NCI-H128 (cell line): ENCODE results near the gene OGFR.
A peak's percentile ranks its signal among the peaks of the same experiment; 100 is the strongest.

Experiments used
- DNase-seq: peaks from one replicate; lab custom pipeline; 2025; ENCODE audit not compliant: unreplicated experiment; lab: John Stamatoyannopoulos, UW

The OGFR gene

DNA sequence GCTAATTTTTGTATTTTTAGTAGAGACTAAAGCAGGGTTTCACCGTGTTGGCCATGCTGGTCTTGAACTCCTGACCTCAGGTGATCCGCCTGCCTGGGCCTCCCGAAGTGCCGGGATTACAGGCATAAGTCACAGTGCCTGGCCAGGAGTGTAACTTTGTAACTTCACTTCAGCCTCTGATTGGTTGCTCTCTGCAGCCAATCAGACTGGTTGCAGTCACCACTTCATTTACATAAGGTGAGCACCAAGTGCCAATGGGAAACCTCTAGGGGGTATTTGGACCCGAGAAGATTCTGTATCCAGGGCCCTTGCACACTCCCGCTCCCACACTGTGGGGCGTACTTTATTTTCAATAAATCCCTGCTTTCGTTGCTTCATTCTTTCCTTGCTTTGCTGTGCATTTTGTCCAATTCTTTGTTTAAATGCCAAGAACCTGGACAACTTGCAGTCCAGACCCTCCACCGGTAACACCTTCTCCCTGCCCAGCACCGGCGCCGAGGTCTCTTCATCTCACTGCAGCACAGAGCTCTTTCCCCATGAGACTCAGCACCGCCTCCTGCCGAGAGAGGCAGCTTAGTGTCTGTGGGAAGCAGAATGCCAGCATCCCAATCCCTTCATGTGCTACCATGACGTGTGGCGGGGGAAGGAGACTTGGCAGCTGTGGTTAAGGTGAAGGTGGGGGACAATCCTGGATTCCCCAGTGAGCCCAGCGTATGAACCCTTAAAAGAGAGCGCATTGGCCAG lies 22.3 kb upstream of the OGFR start:
- DNase-seq = no peak

DNA sequence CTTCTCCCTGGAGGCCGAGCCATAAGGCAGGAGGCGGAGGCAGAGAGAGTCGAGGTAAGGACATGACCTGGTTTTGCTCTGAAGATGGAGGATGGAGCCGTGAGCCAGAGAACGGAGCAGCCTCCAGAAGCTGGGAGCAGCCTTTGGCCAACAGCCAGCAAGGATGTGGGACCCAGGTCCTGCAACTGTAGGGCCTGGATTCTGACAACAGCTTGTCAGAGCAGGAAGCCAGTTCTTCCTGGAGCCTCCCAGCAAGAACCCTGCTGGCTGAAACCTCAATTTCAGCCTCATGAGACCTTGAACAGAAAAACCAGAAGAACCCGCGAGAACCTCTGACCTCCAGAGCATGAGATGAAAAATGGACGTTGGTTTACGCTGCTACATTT lies 21.7 kb upstream of the OGFR start:
- DNase-seq = no peak

- DNase-seq = no peak
These were observed 20.1 kb upstream of the OGFR start for GRCh38 chr20:62784497-62784896.

- DNase-seq = no peak
These were observed 19.2 kb upstream of the OGFR start for GRCh38 chr20:62785393-62785792.

- no peak for DNase-seq
These were observed 18.5 kb upstream of the OGFR start for GRCh38 chr20:62786157-62786556.

GRCh38 chr20:62787321-62787720 lies 17.3 kb upstream of the OGFR start:
- no peak for DNase-seq

DNA sequence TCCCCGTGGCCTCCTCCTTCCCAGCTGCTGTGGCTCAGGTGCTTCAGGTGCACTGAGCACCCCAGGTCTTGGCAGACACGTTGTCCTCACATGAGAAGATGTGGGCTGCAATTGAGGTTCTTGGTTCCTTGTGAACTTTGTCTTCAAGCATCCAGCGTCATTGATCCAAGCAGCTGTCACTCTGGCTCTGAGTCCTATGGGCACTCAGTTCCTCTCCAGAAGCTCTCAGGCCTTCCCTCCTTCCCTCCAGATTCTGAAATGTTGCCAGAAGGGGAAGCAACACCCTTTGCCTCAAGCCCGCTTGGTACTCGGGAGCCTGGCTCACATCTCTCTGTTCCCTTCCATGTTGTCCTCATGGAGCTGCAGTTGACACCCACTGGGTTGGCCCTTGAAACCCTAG lies 16.8 kb upstream of the OGFR start:
- DNase-seq = no peak

GRCh38 chr20:62788607-62789006 lies 16.0 kb upstream of the OGFR start:
- DNase-seq = no peak

- no peak for DNase-seq
These were observed 14.6 kb upstream of the OGFR start for GRCh38 chr20:62790075-62790474.

DNA sequence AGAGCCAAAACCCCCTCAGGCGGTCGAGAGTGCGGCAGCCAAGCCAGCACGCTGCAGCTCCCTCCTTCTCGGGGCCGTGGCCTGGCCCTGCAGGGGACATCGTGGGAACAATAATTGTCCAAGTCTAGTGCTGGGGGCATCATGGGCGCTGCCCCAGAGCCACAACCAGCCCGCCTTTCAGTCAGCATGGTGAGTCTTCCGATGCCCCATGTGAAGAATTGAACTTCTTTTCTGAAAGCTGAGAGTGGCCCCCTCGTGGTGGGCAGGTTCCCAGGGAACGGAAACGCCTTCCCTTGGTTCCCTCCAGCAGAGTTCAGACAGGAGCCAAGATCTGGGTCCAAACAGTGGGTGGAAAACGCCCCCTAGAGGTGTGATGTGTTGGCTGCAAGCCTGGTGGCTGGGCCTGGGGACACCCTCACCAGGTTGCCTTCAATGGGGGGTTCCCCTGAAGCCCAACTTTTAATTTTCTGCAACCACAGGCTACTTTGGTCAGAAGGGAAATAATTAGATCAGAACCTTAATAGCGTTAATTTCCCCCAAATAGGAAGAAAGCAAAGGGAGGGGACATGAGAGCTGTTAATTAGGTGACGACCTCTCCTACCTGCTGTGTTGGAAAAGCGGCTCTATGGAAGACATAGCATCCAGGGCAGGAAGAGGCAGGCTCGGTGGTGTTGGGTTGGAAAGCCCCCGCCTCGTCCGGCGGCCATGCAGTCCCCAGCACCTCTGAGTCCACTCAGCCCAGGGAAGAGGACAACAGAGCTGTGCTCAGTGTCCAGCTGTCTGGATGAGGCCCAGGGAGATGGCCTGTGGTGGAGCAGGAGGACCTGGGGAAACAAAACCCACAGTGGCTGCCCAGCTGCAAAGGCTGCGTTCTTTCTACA lies 13.1 kb upstream of the OGFR start:
- peak; percentile 91 for DNase-seq

GRCh38 chr20:62792182-62792939 lies 12.3 kb upstream of the OGFR start:
- DNase-seq = no peak

DNA sequence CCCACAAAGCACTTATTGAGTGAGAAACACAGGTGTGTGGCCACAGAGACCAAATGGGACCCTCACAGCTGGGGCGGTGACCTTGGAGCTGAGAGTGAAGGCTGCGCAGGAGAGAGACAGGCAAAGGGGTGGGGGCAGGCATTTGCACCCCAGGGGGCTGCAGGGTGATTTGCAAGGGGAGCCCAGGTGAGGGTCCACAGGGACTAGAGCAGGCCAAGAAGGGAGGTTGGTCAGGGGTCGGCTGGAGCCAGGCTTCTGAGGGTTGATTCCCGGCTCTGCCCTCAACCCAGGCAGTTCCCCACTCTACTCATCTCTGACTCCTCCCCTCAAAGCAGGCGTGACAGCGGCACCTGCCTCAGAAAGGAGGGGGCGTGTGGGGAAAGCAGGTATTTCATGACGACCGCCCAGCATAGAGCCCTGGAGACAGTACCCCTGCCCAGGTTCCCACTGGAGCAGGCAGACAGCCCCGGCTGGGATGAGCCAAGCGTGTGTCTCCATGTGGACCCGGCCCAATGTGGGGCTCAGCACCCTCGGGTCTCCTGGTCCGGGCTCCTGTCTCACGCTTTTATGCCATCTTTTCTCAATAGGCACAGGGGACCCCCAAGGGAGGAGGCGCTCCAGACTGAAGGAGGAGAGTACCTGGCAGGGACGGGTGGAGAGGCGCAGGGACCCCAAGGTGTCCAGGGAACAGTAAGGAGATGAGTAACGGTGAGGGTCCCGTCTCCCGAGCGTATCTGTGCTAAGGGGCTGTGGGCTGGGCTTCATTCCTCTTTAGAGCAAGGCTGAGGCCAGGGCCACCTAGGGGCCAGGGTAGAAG lies 11.5 kb upstream of the OGFR start:
- DNase-seq = peak; percentile 14

DNA sequence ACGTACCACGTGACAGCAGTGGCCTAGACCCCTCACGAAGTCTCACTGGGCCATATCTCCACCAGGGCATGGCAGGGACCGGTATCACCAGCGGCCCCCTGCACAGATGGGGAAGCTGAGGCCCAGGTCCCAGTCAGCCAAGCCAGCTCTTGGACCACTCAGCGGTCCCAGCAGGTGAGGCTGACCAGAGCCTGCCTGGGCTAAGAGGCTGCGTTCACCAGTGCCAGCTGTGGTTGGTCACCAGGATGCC lies 11.0 kb upstream of the OGFR start:
- no peak for DNase-seq

DNA sequence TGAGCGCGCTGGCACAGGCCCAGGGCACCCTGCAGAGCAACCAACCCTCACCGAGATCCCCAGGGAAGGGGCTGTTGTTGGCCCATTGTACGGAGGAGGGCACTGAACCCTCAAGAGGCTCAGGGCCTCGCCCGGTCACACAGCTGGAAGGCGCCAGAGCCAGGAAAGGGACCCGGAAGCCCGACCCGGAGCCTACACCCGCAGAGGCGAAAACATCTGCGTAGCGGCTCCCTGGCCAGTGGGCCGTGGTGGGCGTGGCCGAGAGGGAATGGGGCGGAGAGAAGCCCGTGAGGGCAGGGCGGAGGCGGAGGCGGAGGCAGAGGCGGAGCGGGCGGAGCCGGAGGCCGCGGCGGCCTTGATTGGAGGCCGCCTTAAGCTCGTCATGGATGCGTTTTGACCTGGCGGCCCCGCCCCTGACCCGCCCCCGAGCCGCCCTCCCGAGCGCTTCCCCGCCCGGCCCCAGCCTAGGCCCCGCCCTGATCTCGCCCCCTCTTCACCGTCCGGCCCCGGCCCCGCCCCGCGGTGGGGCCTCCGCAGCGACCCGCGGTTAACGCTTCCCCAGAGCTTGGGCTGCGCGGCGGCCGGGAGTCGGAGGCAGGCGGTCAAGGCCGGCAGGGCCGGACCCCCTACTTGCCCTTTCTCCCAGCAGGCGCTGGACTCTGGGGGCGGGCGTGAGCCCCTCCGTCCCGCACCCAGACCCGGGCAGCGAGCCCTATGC lies 10.5 kb upstream of the OGFR start:
- peak; percentile 90 for DNase-seq

GRCh38 chr20:62795023-62795761 lies 9.4 kb upstream of the OGFR start:
- peak; percentile 27 for DNase-seq

GRCh38 chr20:62796699-62797491 lies 7.7 kb upstream of the OGFR start:
- no peak for DNase-seq

DNA sequence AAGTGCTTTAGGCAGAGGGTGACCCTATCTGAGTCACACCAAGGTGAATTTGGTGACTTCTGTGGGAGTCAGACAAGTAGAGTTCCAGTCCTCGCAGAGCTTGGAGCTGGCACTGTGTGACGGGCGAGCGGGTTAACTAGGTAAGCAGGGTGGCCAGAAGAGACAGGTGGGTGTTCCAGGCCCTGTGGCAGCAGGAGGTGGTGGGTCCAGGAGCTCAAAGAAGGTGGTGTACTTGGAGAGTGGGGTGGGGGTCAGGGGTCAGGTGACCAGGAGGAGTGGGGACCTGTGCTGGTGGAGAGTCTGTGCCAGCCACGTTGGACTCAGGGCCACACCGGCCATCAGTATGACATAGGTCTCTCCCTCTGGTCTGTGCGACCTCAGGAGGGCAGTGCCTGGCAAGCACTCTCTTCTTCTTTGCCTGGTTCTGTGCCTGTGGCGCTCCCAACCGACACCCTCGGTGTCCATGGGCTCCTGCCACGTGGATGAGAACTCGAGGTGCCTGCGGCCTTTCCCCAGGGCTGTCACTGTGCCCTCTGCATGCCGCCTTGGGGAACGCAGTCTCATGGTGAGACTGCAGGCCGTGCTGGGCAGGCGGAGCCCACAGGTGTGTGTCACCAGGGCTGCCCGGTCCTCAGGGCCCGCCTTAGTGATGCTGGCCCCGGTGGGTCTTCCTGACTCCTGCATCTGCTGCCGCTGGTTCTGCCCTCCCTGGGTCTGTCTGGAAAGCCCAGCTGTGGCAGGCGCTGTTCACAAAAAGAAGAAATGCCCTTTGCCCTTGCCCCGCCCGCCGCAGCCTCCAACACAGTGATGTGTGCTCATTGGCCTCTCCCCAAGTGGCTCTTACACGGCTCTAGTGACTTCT lies 6.7 kb upstream of the OGFR start:
- no peak for DNase-seq

DNA sequence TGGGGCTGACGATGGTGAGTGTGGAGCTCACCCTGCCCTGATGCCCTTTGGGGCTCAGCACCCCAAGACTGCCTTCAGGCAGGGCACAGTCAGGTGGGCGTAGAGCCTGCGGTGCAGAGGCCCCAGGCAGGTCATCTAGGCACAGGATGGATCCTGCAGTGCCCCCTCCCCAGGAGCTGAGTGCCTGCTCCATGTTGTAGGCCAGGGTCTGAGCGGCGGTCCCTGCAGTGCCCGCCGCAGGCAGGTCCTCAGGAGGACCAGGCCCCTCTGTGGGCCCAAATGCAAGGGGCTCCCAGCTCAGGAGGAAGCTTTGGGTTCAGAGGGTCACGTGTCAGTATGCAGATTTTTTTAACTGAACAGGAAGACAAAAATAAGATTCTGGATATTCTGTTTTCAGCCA lies 5.6 kb upstream of the OGFR start:
- DNase-seq = no peak
